Measurements from ENCODE around the gene PIGT. TPM values are rescaled to one million over a fixed set of nuclear protein-coding genes. Genes with fewer than 3 reads are reported as not detected.

PIGT gene
- total RNA-seq, 1 experiment from 2014 or later = 101 TPM

DNA sequence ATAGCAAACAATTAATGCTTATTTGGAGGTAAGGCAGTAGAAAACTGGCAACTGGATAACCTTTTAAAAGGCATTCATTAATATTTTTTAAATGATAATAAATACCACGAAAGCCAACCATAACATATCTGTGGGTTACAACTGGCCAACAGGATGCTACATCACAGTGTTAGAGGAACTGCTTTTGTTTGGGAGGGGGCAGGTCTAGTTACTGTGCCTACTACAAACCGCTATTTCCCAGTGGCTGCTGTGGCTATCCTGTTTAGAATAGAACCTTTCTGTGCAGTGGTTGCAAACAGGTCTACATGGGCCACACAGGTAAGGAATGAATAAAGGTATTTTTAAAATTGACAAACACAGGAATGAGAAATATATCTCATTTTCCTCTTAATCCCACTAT lies 976 bp downstream of the PIGT start:
- Histone ChIP-seq H3K4me3 (peak overlapping the region; percentile 76), H3K27ac (no peak overlapping the region), H3K79me2 (ENCODE audit: low read depth) (peaks cover 25% of the 10 kb centered on the region), H3K27me3 (ENCODE audit: insufficient read depth, low read depth) (no peaks in the 10 kb centered on the region), H3K4me1 (replicated peaks; ENCODE audit: insufficient read depth) (peaks cover 44% of the 10 kb centered on the region), H3K9me2 (ENCODE audit: insufficient read depth) (no peaks in the 10 kb centered on the region), H2AFZ (no peak overlapping the region), H3F3A (ENCODE audit: insufficient read depth, low read depth) (peaks cover 43% of the 10 kb centered on the region), H4K20me1 (ENCODE audit: insufficient read depth) (no peaks in the 10 kb centered on the region), H3K36me3 (ENCODE audit: low read depth) (peaks cover 14% of the 10 kb centered on the region; the same call in 1 of the 2 replicates), H3K4me2 (peak overlapping the region; percentile 99), H3K9me3 (ENCODE audit: insufficient read depth, low read depth) (no peaks in the 10 kb centered on the region)
- POLR2A ChIA-PET (ENCODE audit: unreplicated experiment) = no interaction called here
- no TSS peak for BruUV-seq (replicated peaks)
- CTCF ChIA-PET = no interaction called here
- TF ChIP-seq, protein P1, sequence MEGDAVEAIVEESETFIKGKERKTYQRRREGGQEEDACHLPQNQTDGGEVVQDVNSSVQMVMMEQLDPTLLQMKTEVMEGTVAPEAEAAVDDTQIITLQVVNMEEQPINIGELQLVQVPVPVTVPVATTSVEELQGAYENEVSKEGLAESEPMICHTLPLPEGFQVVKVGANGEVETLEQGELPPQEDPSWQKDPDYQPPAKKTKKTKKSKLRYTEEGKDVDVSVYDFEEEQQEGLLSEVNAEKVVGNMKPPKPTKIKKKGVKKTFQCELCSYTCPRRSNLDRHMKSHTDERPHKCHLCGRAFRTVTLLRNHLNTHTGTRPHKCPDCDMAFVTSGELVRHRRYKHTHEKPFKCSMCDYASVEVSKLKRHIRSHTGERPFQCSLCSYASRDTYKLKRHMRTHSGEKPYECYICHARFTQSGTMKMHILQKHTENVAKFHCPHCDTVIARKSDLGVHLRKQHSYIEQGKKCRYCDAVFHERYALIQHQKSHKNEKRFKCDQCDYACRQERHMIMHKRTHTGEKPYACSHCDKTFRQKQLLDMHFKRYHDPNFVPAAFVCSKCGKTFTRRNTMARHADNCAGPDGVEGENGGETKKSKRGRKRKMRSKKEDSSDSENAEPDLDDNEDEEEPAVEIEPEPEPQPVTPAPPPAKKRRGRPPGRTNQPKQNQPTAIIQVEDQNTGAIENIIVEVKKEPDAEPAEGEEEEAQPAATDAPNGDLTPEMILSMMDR (conservative IDR thresholded peaks at IDR 0.05) = no peak
- no peak for TF ChIP-seq EZH2 (IDR thresholded peaks at IDR 0.05; ENCODE audit: low read depth)
- no peak for DNase-seq
- intact Hi-C loops (cut with micrococcal nuclease; ENCODE audit: unreplicated experiment) = loop anchor here (5.0 kb wide), 1 partner anchor 95 kb away; no protein-coding TSS in a partner anchor

DNA sequence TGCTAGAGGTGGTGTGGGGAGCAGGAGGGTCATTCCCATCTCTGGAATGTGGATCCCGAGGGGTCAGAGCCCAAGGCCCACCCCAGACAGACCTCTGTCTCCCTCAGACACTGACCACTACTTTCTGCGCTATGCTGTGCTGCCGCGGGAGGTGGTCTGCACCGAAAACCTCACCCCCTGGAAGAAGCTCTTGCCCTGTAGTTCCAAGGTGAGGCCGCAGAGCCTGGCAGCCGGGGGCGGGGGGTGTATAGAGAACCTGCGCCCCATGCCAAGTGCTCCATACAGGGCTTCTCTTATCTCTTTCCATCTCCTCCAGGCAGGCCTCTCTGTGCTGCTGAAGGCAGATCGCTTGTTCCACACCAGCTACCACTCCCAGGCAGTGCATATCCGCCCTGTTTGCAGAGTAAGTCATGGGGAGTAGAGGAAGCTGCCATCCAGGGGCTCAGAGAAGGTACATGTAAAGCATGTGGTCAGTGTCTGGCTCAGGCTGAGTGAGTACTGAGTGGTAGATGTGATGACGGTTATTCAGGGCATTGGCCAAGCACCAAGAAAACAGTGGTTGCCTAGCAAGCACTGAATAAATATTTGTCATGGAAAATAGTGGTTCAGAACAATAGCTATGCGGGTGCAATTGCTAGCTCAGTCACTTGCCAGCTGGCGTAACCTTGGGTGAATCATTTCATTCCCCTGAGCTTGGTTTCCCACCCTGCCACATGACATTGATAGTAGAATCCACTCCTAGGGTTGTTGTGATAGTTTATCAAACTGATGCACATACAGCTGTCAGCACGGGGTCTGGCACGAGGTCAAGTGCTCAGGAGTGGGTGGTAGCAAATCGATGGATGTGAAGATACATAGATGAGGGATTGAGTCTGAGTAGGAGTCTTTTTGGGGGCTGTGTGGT lies 3.5 kb downstream of the PIGT start:
- intact Hi-C loops (cut with micrococcal nuclease; ENCODE audit: unreplicated experiment) = loop anchor here (1.0 to 5.0 kb wide), 2 partner anchors 46 to 97 kb away; no protein-coding TSS in a partner anchor
- Histone ChIP-seq H3K4me2 (peak overlapping the region; percentile 44), H3K4me1 (replicated peaks; ENCODE audit: insufficient read depth) (peaks cover 44% of the 10 kb centered on the region), H2AFZ (no peak overlapping the region), H3K9me2 (ENCODE audit: insufficient read depth) (no peaks in the 10 kb centered on the region), H4K20me1 (ENCODE audit: insufficient read depth) (no peaks in the 10 kb centered on the region), H3K9me3 (ENCODE audit: insufficient read depth, low read depth) (no peaks in the 10 kb centered on the region), H3K27ac (0 out of 2 replicates have a peak overlapping the region, but pooled peaks have one; percentile 15), H3K4me3 (no peak overlapping the region), H3K79me2 (ENCODE audit: low read depth) (peaks cover 25% of the 10 kb centered on the region), H3K36me3 (ENCODE audit: low read depth) (peaks cover 22% of the 10 kb centered on the region; the same call in 1 of the 2 replicates), H3K27me3 (ENCODE audit: insufficient read depth, low read depth) (no peaks in the 10 kb centered on the region), H3F3A (ENCODE audit: insufficient read depth, low read depth) (peaks cover 26% of the 10 kb centered on the region)
- no TSS peak for BruUV-seq (replicated peaks)
- DNase-seq = peak; percentile 78 to 91
- POLR2A ChIA-PET (ENCODE audit: unreplicated experiment) = interaction anchor here (0.6 to 0.9 kb wide), 4 partner anchors 12 to 788 kb away, joined by 3 to 7 read pairs (median 5); no protein-coding TSS in a partner anchor
- no peak for TF ChIP-seq EZH2 (IDR thresholded peaks at IDR 0.05; ENCODE audit: low read depth)
- TF ChIP-seq, protein P1 (conservative IDR thresholded peaks at IDR 0.05) = no peak
- CTCF ChIA-PET = interaction anchor here (0.7 to 1.3 kb wide), 6 partner anchors 17 to 351 kb away, joined by 3 to 5 read pairs (median 4); no protein-coding TSS in a partner anchor

DNA sequence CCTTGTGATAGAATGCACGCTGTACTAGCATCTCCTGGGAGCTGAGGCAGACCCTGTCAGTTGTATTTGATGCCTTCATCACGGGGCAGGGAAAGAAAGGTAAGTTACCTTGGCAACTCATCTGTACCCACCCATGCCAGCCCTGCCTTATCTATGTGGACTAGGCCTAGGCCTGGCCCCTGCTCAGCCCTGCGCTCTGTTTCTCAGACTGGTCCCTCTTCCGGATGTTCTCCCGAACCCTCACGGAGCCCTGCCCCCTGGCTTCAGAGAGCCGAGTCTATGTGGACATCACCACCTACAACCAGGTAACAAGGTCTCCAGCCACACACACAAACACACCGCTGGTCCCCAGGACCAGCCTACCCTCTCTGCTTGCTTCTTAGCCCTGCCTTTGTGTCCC lies 4.2 kb downstream of the PIGT start:
- POLR2A ChIA-PET (ENCODE audit: unreplicated experiment) = interaction anchor here (0.6 to 0.9 kb wide), 3 partner anchors 13 to 787 kb away, joined by 3 to 7 read pairs (median 3); no protein-coding TSS in a partner anchor
- no peak overlapping the region for H3K4me2 ChIP-seq

More for the DNA sequence above, 4.2 kb downstream of the PIGT start:
- Histone ChIP-seq H3K36me3 (ENCODE audit: low read depth) (peaks cover 22% of the 10 kb centered on the region; the same call in 1 of the 2 replicates), H3K4me3 (no peak overlapping the region), H3F3A (ENCODE audit: insufficient read depth, low read depth) (peaks cover 24% of the 10 kb centered on the region), H4K20me1 (ENCODE audit: insufficient read depth) (no peaks in the 10 kb centered on the region), H3K27ac (no peak overlapping the region), H3K4me1 (replicated peaks; ENCODE audit: insufficient read depth) (peaks cover 40% of the 10 kb centered on the region), H3K27me3 (ENCODE audit: insufficient read depth, low read depth) (no peaks in the 10 kb centered on the region), H2AFZ (no peak overlapping the region), H3K9me2 (ENCODE audit: insufficient read depth) (no peaks in the 10 kb centered on the region), H3K79me2 (ENCODE audit: low read depth) (peaks cover 25% of the 10 kb centered on the region), H3K9me3 (ENCODE audit: insufficient read depth, low read depth) (no peaks in the 10 kb centered on the region)
- TF ChIP-seq EZH2 (IDR thresholded peaks at IDR 0.05; ENCODE audit: low read depth) = no peak
- TF ChIP-seq, protein P1 (conservative IDR thresholded peaks at IDR 0.05) = no peak
- DNase-seq = no peak
- CTCF ChIA-PET = interaction anchor here (0.7 to 1.3 kb wide), 5 partner anchors 17 to 170 kb away, joined by 3 to 5 read pairs (median 3); no protein-coding TSS in a partner anchor
- BruUV-seq (replicated peaks) = no TSS peak
- intact Hi-C loops (cut with micrococcal nuclease; ENCODE audit: unreplicated experiment) = no loop called here
